CD14-positive monocyte (primary cell): ENCODE data around the gene PI4K2B. TPM values are rescaled to one million over a fixed set of nuclear protein-coding genes. Genes with fewer than 3 reads are reported as not detected.

Experiments used
- DNase-seq, 3 donors: peaks; one replicate each; pipeline ENCODE4 v3.0.0-alpha.2; 2011 to 2022
- H2AFZ ChIP-seq: 2 replicates; pipeline ENCODE4 v1.6.0; 2012; ENCODE audit warnings: mild to moderate bottlenecking, low read depth, low read length, inconsistent platforms; ENCODE audit not compliant: insufficient read depth, poor library complexity, severe bottlenecking
- H3K27ac ChIP-seq, 2 donors: 1 replicate in 1 of 2; 2 replicates in 1 of 2; pipeline ENCODE4 v1.5.1; 2012 to 2013; ENCODE audit warnings: low read length in 2 of 2, control low read depth in 1 of 2, inconsistent platforms in 1 of 2, low read depth in 1 of 2, mild to moderate bottlenecking in 1 of 2
- H3K27me3 ChIP-seq, 2 donors: one replicate each; pipeline versions ENCODE4 v1.6.0 to v1.6.1; 2011 to 2013; ENCODE audit warnings: low read length in 2 of 2; ENCODE audit not compliant: control insufficient read depth in 2 of 2, insufficient read depth in 2 of 2
- H3K36me3 ChIP-seq, 2 donors: replicated peaks in 1 of 2; 1 replicate in 1 of 2; 2 replicates in 1 of 2; pipeline versions ENCODE4 v1.5.1 to v1.6.1; 2012 to 2013; ENCODE audit warnings: low read length in 2 of 2, control low read depth in 1 of 2, inconsistent platforms in 1 of 2, mild to moderate bottlenecking in 1 of 2; ENCODE audit not compliant: insufficient read depth in 2 of 2, control insufficient read depth in 1 of 2
- H3K4me1 ChIP-seq, 2 donors: 1 replicate in 1 of 2; 2 replicates in 1 of 2; pipeline versions ENCODE4 v1.5.1 to v1.6.1; 2012 to 2013; ENCODE audit warnings: low read length in 2 of 2, control low read depth in 1 of 2, inconsistent platforms in 1 of 2, mild to moderate bottlenecking in 1 of 2, moderate library complexity in 1 of 2; ENCODE audit not compliant: insufficient read depth in 2 of 2, control insufficient read depth in 1 of 2
- H3K4me2 ChIP-seq: replicated peaks from 2 replicates; pipeline ENCODE3; 2012; ENCODE audit warnings: low read length, moderate library complexity, mild to moderate bottlenecking; ENCODE audit not compliant: poor library complexity, severe bottlenecking; ENCODE audit errors: extremely low read depth
- H3K4me3 ChIP-seq, 3 experiments: fragments of 200-600 bp in 1 of 3; sonication (generic) in 1 of 3; replicated peaks in 1 of 3; 1 replicate in 2 of 3; 2 replicates in 1 of 3; pipeline ENCODE4 v1.5.1; 2011 to 2013; ENCODE audit warnings: low read length in 3 of 3, mild to moderate bottlenecking in 3 of 3, control low read depth in 2 of 3, low read depth in 2 of 3, inconsistent platforms in 1 of 3, moderate library complexity in 1 of 3
- H3K79me2 ChIP-seq: 2 replicates; pipeline ENCODE4 v1.6.0; 2012; ENCODE audit warnings: mild to moderate bottlenecking, control low read depth, inconsistent platforms, low read length, moderate library complexity; ENCODE audit not compliant: insufficient read depth
- H3K9ac ChIP-seq: 2 replicates; pipeline ENCODE4 v1.6.0; 2017; ENCODE audit warnings: low read length, mild to moderate bottlenecking; ENCODE audit not compliant: insufficient read depth, poor library complexity, severe bottlenecking
- H3K9me3 ChIP-seq, 2 donors: replicated peaks in 1 of 2; 1 replicate in 1 of 2; 2 replicates in 1 of 2; pipeline versions ENCODE4 v1.5.1 to v1.6.1; 2012 to 2013; ENCODE audit warnings: low read length in 2 of 2, control low read depth in 1 of 2; ENCODE audit not compliant: control insufficient read depth in 1 of 2, insufficient read depth in 1 of 2
- H4K20me1 ChIP-seq: 2 replicates; pipeline ENCODE4 v1.6.0; 2012; ENCODE audit warnings: mild to moderate bottlenecking, low read length, control low read depth, moderate library complexity; ENCODE audit not compliant: insufficient read depth
- H3K27ac Mint-ChIP-seq, 7 donors: one replicate each; pipeline ENCODE4 v1.8.0; 2020; ENCODE audit warnings: mild to moderate bottlenecking in 7 of 7, mixed read lengths in 7 of 7, moderate library complexity in 6 of 7, inconsistent platforms in 2 of 7
- H3K27me3 Mint-ChIP-seq, 3 donors: one replicate each; pipeline ENCODE4 v1.8.0; 2021 to 2022; ENCODE audit warnings: low read depth in 3 of 3, mild to moderate bottlenecking in 3 of 3, mixed read lengths in 3 of 3, moderate library complexity in 3 of 3, inconsistent platforms in 1 of 3
- H3K36me3 Mint-ChIP-seq, 2 donors: one replicate each; pipeline ENCODE4 v1.8.0; 2020; ENCODE audit warnings: mixed read lengths in 2 of 2, inconsistent platforms in 1 of 2, mild to moderate bottlenecking in 1 of 2
- H3K4me1 Mint-ChIP-seq: one replicate; pipeline ENCODE4 v1.8.0; 2020; ENCODE audit warnings: mild to moderate bottlenecking, mixed read lengths
- H3K4me3 Mint-ChIP-seq, 2 donors: one replicate each; pipeline ENCODE4 v1.8.0; 2020; ENCODE audit warnings: mild to moderate bottlenecking in 2 of 2, mixed read lengths in 2 of 2, moderate library complexity in 1 of 2
- H3K9me3 Mint-ChIP-seq, 7 donors: one replicate each; pipeline ENCODE4 v1.8.0; 2020 to 2022; ENCODE audit warnings: mixed read lengths in 7 of 7, mild to moderate bottlenecking in 6 of 7, moderate library complexity in 6 of 7, inconsistent platforms in 2 of 7
- WGBS: methylation state at CpG from one replicate; pipeline ENCODE4 v1.1.5; 2013; ENCODE audit warnings: missing lambda C conversion rate; ENCODE audit not compliant: insufficient coverage; 5-methylcytosine and 5-hydroxymethylcytosine counted together
- intact Hi-C, 2 donors: fragments of 100-400 bp; cut with micrococcal nuclease; formaldehyde crosslinking; loops; one replicate each; pipeline versions ENCODE4 v1.15.0 to v1.15.1; 2023
- polyA plus RNA-seq, 3 donors: library from polyadenylated mRNA; depleted of rRNA in 1 of 3; unstranded in 2 of 3; stranded (reverse) in 1 of 3; fragments of 300-500 nt in 2 of 3; fragments of >200 nt in 1 of 3; fragmentation: Illumina TruSeq in 2 of 3; gene quantifications; 1 replicate in 2 of 3; 2 replicates in 1 of 3; pipeline ENCODE4 v1.2.3, GENCODE V29; 2012 to 2021
- TF ChIP-seq, protein P1 (sequence below): fragments of 200-600 bp; IDR thresholded peaks from one replicate; pipeline ENCODE4 v1.8.0; 2022; ENCODE audit warnings: antibody characterized with exemption, mild to moderate bottlenecking

PI4K2B gene
- polyA plus RNA-seq, 3 donors = 3.0 to 8.5 (median 7.4) TPM

DNA sequence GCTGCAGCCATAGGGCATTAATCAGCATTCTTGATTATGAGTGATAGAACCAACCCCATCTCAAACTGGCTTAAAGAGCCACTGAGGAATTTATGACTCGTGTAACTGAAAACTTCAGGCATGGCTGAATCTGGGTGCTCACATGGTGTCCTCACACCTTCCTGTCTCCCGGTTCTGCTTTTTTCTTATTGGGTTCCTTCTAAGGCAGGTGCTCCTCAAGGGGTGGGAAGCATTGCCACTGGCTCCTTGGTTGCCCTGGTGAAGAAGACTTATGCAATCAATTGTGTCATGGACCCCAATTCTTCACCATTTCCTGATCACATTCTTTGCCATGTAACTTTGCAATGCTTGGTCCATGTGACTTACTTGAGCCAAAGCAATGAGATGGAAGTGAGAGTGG is 74.5 kb downstream of the PI4K2B start:
- intact Hi-C loops = no loop called here
- Histone ChIP-seq H3K27me3 (no peaks in the 10 kb centered on the region), H3K27ac (no peak overlapping the region), H4K20me1 (no peaks in the 10 kb centered on the region), H3K4me2 (no peak overlapping the region), H3K4me3 (no peak overlapping the region), H3K79me2 (peaks cover 5% of the 10 kb centered on the region), H3K36me3 (no peaks in the 10 kb centered on the region), H2AFZ (peak overlapping the region; percentile 54), H3K4me1 (peaks cover 14 to 23% of the 10 kb centered on the region in 2 donors), H3K9ac (no peak overlapping the region), H3K9me3 (no peaks in the 10 kb centered on the region)
- peak overlapping the region in 1 of 7 donors; percentile 40 for H3K27ac Mint-ChIP-seq
- peaks cover 2 to 6% (median 5%) of the 10 kb centered on the region in 3 donors for H3K27me3 Mint-ChIP-seq
- no peak overlapping the region for H3K4me3 Mint-ChIP-seq
- WGBS = 24% methylated on average over 2 of the region's 2 CpGs
- H3K4me1 Mint-ChIP-seq = peaks cover 36% of the 10 kb centered on the region
- H3K36me3 Mint-ChIP-seq = no peaks in the 10 kb centered on the region
- H3K9me3 Mint-ChIP-seq = peaks cover 0 to 4% (median 0%) of the 10 kb centered on the region in 7 donors
- TF ChIP-seq, protein P1, sequence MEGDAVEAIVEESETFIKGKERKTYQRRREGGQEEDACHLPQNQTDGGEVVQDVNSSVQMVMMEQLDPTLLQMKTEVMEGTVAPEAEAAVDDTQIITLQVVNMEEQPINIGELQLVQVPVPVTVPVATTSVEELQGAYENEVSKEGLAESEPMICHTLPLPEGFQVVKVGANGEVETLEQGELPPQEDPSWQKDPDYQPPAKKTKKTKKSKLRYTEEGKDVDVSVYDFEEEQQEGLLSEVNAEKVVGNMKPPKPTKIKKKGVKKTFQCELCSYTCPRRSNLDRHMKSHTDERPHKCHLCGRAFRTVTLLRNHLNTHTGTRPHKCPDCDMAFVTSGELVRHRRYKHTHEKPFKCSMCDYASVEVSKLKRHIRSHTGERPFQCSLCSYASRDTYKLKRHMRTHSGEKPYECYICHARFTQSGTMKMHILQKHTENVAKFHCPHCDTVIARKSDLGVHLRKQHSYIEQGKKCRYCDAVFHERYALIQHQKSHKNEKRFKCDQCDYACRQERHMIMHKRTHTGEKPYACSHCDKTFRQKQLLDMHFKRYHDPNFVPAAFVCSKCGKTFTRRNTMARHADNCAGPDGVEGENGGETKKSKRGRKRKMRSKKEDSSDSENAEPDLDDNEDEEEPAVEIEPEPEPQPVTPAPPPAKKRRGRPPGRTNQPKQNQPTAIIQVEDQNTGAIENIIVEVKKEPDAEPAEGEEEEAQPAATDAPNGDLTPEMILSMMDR = no peak
- peak in 1 of 3 donors; percentile 20 for DNase-seq

DNA sequence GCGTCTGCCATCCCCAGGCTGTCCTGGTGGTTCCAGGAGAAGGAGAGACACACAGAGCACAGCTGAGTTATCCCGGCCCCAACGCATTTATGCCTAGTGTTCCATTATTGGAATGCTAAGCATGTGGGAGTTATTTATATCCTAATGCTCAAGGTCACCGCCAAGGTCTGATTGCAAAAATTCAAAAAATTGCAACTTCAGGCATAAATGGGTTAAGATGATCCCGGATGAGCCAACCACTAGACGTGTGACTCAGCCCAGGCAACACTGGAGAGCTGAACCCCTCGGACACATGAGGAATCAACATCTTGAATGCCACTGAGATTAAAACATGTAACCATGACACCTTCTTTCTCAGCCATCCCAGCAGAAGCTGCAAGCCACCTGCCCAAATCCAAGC is 74.9 kb downstream of the PI4K2B start:
- no peaks in the 10 kb centered on the region for H3K9me3 ChIP-seq
- 96% methylated on average over 3 of the region's 7 CpGs for WGBS
- H3K4me2 ChIP-seq = no peak overlapping the region
- H3K27ac Mint-ChIP-seq = peak overlapping the region in 1 of 7 donors; percentile 40
- DNase-seq = peak in 1 of 3 donors; percentile 9
- no peak overlapping the region for H3K4me3 ChIP-seq
- intact Hi-C loops = no loop called here
- peaks cover 2 to 6% (median 5%) of the 10 kb centered on the region in 3 donors for H3K27me3 Mint-ChIP-seq
- H3K79me2 ChIP-seq = peaks cover 9% of the 10 kb centered on the region
- no peak overlapping the region for H3K9ac ChIP-seq
- H3K27ac ChIP-seq = no peak overlapping the region
- peaks cover 16 to 27% of the 10 kb centered on the region in 2 donors for H3K4me1 ChIP-seq
- no peaks in the 10 kb centered on the region for H3K27me3 ChIP-seq
- no peak overlapping the region for H3K4me3 Mint-ChIP-seq
- H3K36me3 ChIP-seq = no peaks in the 10 kb centered on the region
- no peaks in the 10 kb centered on the region for H4K20me1 ChIP-seq
- H2AFZ ChIP-seq = peak overlapping the region; percentile 54
- TF ChIP-seq, protein P1 = no peak
- H3K36me3 Mint-ChIP-seq = no peaks in the 10 kb centered on the region
- peaks cover 40% of the 10 kb centered on the region for H3K4me1 Mint-ChIP-seq
- peaks cover 0 to 4% (median 0%) of the 10 kb centered on the region in 7 donors for H3K9me3 Mint-ChIP-seq
